Sigmoid colon (tissue), 7 donors: ENCODE measurements around the gene GRM8. TPM values are rescaled to one million over a fixed set of nuclear protein-coding genes. Genes with fewer than 3 reads are reported as not detected.

Source experiments
- DNase-seq: peaks from one replicate; pipeline ENCODE4 v3.0.0-alpha.2; 2019
- H3K27ac ChIP-seq, 4 donors: fragments of 200-600 bp; sonication (generic); one replicate each; pipeline ENCODE4 v1.5.1; 2016 to 2019; ENCODE audit warnings: mild to moderate bottlenecking in 1 of 4
- H3K27me3 ChIP-seq, 3 donors: fragments of 200-600 bp; sonication (generic); one replicate each; pipeline ENCODE4 v1.5.1; 2019; ENCODE audit warnings: mild to moderate bottlenecking in 1 of 3
- H3K36me3 ChIP-seq, 4 donors: fragments of 200-600 bp; sonication (generic); one replicate each; pipeline ENCODE4 v1.5.1; 2016 to 2019
- H3K4me1 ChIP-seq, 4 donors: fragments of 200-600 bp; sonication (generic); one replicate each; pipeline ENCODE4 v1.5.1; 2017 to 2019
- H3K4me3 ChIP-seq, 4 donors: fragments of 200-600 bp; sonication (generic); one replicate each; pipeline ENCODE4 v1.5.1; 2017 to 2019; ENCODE audit warnings: mild to moderate bottlenecking in 2 of 4, moderate library complexity in 1 of 4
- H3K9me3 ChIP-seq, 4 donors: fragments of 200-600 bp in 3 of 4; sonication (generic) in 3 of 4; one replicate each; pipeline versions ENCODE4 v1.5.1 to v1.6.1; 2013 to 2019
- EP300 ChIP-seq, 4 donors: sonication (generic); formaldehyde crosslinking; IDR thresholded peaks; one replicate each; pipeline ENCODE4 v1.6.1; 2017; ENCODE audit warnings: antibody characterized with exemption in 4 of 4
- POLR2A ChIP-seq, 2 donors: fragments of 450-650 bp; IDR thresholded peaks; one replicate each; pipeline ENCODE4 v1.6.1; 2016; ENCODE audit warnings: antibody characterized with exemption in 2 of 2, mild to moderate bottlenecking in 2 of 2, moderate library complexity in 2 of 2
- POLR2AphosphoS5 ChIP-seq, 4 donors: sonication (generic); formaldehyde crosslinking; IDR thresholded peaks; one replicate each; pipeline ENCODE4 v1.6.1; 2017; ENCODE audit warnings: antibody characterized with exemption in 4 of 4
- WGBS, 2 donors: extraction: QIAGEN DNeasy Blood & Tissue Kit; methylation state at CpG; one replicate each; pipeline ENCODE4 v1.1.7; 2013; 5-methylcytosine and 5-hydroxymethylcytosine counted together
- intact Hi-C: fragments of 100-400 bp; cut with DNase I; formaldehyde crosslinking; loops from one replicate; pipeline ENCODE4 v1.15.1; 2023
- polyA plus RNA-seq, 3 donors: library from polyadenylated mRNA; stranded (reverse); fragments of 200-250 nt; gene quantifications; one replicate each; pipeline ENCODE4 v1.2.3, GENCODE V29; 2013
- total RNA-seq, 4 donors: library from RNA; depleted of rRNA; stranded (reverse); fragments of >200 nt; gene quantifications; one replicate each; pipeline ENCODE4 v1.1.0, GENCODE V29; 2016
- TF ChIP-seq, protein P1 (sequence below), 4 experiments: fragments of 450-650 bp in 3 of 4; fragments of 200-600 bp in 1 of 4; IDR thresholded peaks; one replicate each; pipeline ENCODE4 v1.5.1; 2016 to 2019; ENCODE audit warnings: antibody characterized with exemption in 4 of 4, mild to moderate bottlenecking in 3 of 4, moderate library complexity in 2 of 4
- donor health status: healthy with polysubstance abuse.
- donor health status: Bipolar disorder and iron deficiency.
- donor health status: healthy.

The GRM8 gene
- total and polyA plus RNA-seq, 7 donors: 0.27 to 1.9 (median 0.55) TPM; not detected in 4

DNA sequence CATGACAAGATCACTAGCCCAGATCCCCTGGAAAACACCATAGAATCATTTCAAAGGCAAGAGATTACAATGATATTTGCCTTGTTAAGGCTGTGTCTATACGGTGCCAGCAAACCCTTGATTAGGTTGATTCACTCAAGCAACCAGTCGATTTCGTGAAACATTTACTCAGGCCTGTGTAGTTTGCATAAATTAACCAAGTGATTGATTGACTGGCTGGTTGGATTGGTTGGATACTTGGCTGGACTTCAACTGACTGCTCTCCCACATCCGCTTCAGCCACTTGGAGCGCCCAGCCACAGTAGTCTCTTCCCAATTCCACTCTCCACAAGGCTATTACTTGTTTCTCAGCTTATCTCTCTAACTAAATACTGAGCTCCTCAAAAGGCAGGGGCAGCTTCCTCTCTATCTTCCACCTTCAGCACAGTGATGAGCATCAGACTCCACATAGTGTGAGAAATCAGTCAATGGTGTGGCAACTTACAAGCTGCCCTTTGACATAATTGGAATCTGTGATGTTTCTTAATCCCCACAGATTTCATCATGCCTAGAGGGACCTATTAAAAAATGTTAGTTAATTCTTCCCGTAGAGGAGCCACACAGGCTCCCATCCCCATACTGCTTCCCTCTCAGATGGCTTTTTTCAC lies 217.4 kb downstream of the GRM8 start:
- WGBS, 2 donors: 14 to 63% methylated on average over 6 of the region's 6 CpGs
- Histone ChIP-seq H3K27ac (no peak overlapping the region), H3K4me1 (no peaks in the 10 kb centered on the region), H3K27me3 (no peaks in the 10 kb centered on the region), H3K36me3 (no peaks in the 10 kb centered on the region), H3K4me3 (no peak overlapping the region), H3K9me3 (no peaks in the 10 kb centered on the region)
- DNase-seq: no peak
- TF ChIP-seq EP300 (IDR thresholded peaks at IDR 0.05) (no peak), POLR2A (IDR thresholded peaks at IDR 0.05) (no peak), POLR2AphosphoS5 (IDR thresholded peaks at IDR 0.05) (no peak)
- TF ChIP-seq, protein P1, sequence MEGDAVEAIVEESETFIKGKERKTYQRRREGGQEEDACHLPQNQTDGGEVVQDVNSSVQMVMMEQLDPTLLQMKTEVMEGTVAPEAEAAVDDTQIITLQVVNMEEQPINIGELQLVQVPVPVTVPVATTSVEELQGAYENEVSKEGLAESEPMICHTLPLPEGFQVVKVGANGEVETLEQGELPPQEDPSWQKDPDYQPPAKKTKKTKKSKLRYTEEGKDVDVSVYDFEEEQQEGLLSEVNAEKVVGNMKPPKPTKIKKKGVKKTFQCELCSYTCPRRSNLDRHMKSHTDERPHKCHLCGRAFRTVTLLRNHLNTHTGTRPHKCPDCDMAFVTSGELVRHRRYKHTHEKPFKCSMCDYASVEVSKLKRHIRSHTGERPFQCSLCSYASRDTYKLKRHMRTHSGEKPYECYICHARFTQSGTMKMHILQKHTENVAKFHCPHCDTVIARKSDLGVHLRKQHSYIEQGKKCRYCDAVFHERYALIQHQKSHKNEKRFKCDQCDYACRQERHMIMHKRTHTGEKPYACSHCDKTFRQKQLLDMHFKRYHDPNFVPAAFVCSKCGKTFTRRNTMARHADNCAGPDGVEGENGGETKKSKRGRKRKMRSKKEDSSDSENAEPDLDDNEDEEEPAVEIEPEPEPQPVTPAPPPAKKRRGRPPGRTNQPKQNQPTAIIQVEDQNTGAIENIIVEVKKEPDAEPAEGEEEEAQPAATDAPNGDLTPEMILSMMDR (IDR thresholded peaks at IDR 0.05): no peak
- intact Hi-C loops: no loop called here

DNA sequence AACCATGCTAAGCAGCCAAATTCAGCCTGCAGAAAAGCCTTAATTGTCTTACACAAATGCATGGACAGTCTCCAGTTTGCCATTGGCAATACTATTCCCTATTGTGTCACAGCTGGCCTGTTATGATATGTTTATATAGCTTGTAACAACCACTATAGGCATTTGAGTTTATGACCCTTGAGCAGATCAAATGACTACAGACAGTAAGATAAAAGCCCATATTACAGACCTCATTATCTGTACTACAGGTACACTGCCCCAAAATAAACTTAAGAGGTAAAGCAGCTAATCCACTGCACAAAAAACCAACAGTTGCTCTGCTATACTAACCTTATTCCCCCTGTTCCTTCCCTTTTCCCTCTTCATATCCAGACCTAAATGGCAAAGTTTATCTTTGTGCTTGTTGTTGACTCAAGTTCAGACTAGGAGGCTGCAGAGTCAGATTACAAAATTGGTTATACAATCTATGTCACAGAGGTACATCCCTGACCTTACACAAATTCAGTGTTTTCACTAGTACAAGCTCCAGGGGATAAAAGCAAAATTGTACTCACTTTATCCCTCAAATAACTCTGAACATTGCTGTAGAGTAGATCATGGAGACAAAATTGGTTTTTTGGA lies 218.4 kb downstream of the GRM8 start:
- no peak overlapping the region for H3K27ac ChIP-seq
- H3K4me3 ChIP-seq: no peak overlapping the region
- H3K4me1 ChIP-seq: no peaks in the 10 kb centered on the region
- intact Hi-C loops: no loop called here
- no peak for DNase-seq
- no peaks in the 10 kb centered on the region for H3K36me3 ChIP-seq
- H3K9me3 ChIP-seq: no peaks in the 10 kb centered on the region
- TF ChIP-seq EP300 (IDR thresholded peaks at IDR 0.05) (no peak), POLR2A (IDR thresholded peaks at IDR 0.05) (no peak), POLR2AphosphoS5 (IDR thresholded peaks at IDR 0.05) (no peak)
- TF ChIP-seq, protein P1 (IDR thresholded peaks at IDR 0.05): no peak
- no peaks in the 10 kb centered on the region for H3K27me3 ChIP-seq

DNA sequence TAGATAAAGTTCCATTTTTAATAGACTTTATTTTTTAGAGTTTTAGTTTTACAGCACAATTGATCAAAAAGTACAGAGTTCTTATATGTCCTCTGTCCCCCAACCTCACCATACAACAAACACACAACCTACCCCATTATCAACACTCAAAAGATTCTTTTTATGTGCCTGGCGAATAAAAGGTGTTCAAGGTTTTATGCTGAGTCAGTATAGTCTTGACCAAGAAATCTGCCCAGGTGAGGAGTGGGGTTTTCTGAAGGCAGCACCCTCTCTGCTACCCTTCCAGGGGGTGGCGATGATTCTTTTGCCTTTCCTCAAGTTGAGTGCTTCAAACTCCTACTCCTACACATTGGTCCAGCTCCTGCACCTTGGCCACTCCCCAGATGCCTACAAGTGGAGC lies 222.9 kb downstream of the GRM8 start:
- H3K9me3 ChIP-seq: no peaks in the 10 kb centered on the region
- no peaks in the 10 kb centered on the region for H3K4me1 ChIP-seq
- TF ChIP-seq, protein P1 (IDR thresholded peaks at IDR 0.05): no peak
- TF ChIP-seq POLR2AphosphoS5 (IDR thresholded peaks at IDR 0.05): no peak
- TF ChIP-seq POLR2A (IDR thresholded peaks at IDR 0.05): no peak
- no peak for TF ChIP-seq EP300 (IDR thresholded peaks at IDR 0.05)
- H3K4me3 ChIP-seq: no peak overlapping the region
- WGBS, 2 donors: 93 to 96% methylated on average over 2 of the region's 2 CpGs
- H3K27me3 ChIP-seq: no peaks in the 10 kb centered on the region
- DNase-seq: no peak
- intact Hi-C loops: no loop called here
- no peaks in the 10 kb centered on the region for H3K36me3 ChIP-seq
- no peak overlapping the region for H3K27ac ChIP-seq

DNA sequence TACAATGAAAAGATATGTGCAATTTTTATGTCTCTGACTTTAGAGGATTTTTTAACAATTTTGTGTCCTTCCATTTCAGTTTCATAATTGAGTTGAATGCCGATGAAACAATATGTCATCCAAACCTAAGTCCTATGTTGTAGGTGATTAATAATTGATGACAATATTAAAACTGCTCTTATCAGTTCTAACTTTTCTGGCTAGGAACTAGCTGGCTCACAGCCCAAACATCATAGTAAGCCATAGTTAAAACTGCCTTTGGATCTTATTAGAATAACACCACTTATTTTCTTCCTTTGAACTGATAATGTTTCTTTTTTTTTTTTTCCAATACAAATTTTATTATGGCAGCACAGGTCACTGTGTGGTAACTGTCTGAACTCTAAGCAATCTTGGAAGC lies 230.9 kb downstream of the GRM8 start:
- no peak overlapping the region for H3K4me3 ChIP-seq
- H3K27ac ChIP-seq: no peak overlapping the region
- WGBS, 2 donors: 78 to 90% methylated on average over 1 of the region's 1 CpG
- no peaks in the 10 kb centered on the region for H3K9me3 ChIP-seq
- TF ChIP-seq, protein P1 (IDR thresholded peaks at IDR 0.05): no peak
- TF ChIP-seq EP300 (IDR thresholded peaks at IDR 0.05): no peak
- no peak for TF ChIP-seq POLR2AphosphoS5 (IDR thresholded peaks at IDR 0.05)
- TF ChIP-seq POLR2A (IDR thresholded peaks at IDR 0.05): no peak
- intact Hi-C loops: no loop called here
- H3K4me1 ChIP-seq: no peaks in the 10 kb centered on the region
- DNase-seq: no peak
- H3K36me3 ChIP-seq: no peaks in the 10 kb centered on the region
- no peaks in the 10 kb centered on the region for H3K27me3 ChIP-seq
